PC-9 (cell line): ENCODE data around the gene MEAF6. TPM values are rescaled to one million over a fixed set of nuclear protein-coding genes. Genes with fewer than 3 reads are reported as not detected.

ENCODE experiments used
- BruUV-seq: library from RNA; stranded (reverse); fragments of 400-500 nt; replicated peaks from 2 replicates; lab custom pipeline; 2021; lab: Mats Ljungman, UMichigan
- CTCF ChIA-PET: fragments of 300-600 bp; sonication (Branson Sonifier 250); formaldehyde crosslinking; loops from one replicate; lab custom pipeline; 2022; ENCODE audit warnings: antibody characterized with exemption; lab: Charles Lee
- POLR2A ChIA-PET: fragments of 300-600 bp; sonication (Branson Sonifier 250); formaldehyde crosslinking; loops from one replicate; lab custom pipeline; 2022; ENCODE audit warnings: antibody characterized with exemption; ENCODE audit not compliant: unreplicated experiment; lab: Charles Lee
- DNase-seq, 2 experiments: peaks; one replicate each; pipeline versions ENCODE4 v3.0.0 to v3.0.0-alpha.2; 2015 to 2022; ENCODE audit warnings: mixed read lengths in 1 of 2
- H2AFZ ChIP-seq: fragments of 200-600 bp; sonication (generic); 2 replicates; pipeline ENCODE4 v1.8.1; 2017; ENCODE audit warnings: antibody characterized with exemption
- H3F3A ChIP-seq: fragments of 200-600 bp; sonication (generic); 2 replicates; pipeline ENCODE4 v1.8.1; 2017; ENCODE audit warnings: antibody characterized with exemption, mild to moderate bottlenecking, low read depth; ENCODE audit not compliant: insufficient read depth
- H3K27ac ChIP-seq: fragments of 200-600 bp; sonication (generic); 2 replicates; pipeline ENCODE4 v1.6.1; 2016; ENCODE audit warnings: mixed run types
- H3K27me3 ChIP-seq: fragments of 200-600 bp; sonication (generic); 2 replicates; pipeline ENCODE4 v1.6.1; 2016; ENCODE audit warnings: low read depth, mixed run types; ENCODE audit not compliant: insufficient read depth
- H3K36me3 ChIP-seq: fragments of 200-600 bp; sonication (generic); 2 replicates; pipeline ENCODE4 v1.6.1; 2016; ENCODE audit warnings: low read depth, mixed run types
- H3K4me1 ChIP-seq: fragments of 200-600 bp; sonication (generic); replicated peaks from 2 replicates; pipeline ENCODE4 v1.6.1; 2016; ENCODE audit warnings: mixed run types; ENCODE audit not compliant: insufficient read depth
- H3K4me2 ChIP-seq: fragments of 200-600 bp; sonication (generic); 2 replicates; pipeline ENCODE4 v1.6.1; 2017; ENCODE audit warnings: mixed run types
- H3K4me3 ChIP-seq: fragments of 200-600 bp; sonication (generic); 2 replicates; pipeline ENCODE4 v1.6.1; 2016; ENCODE audit warnings: mixed run types
- H3K79me2 ChIP-seq: fragments of 200-600 bp; sonication (generic); 2 replicates; pipeline ENCODE4 v1.6.1; 2017; ENCODE audit warnings: low read depth, mixed run types
- H3K9me2 ChIP-seq: fragments of 200-600 bp; sonication (generic); 2 replicates; pipeline ENCODE4 v1.8.1; 2017; ENCODE audit warnings: mild to moderate bottlenecking; ENCODE audit not compliant: insufficient read depth
- H3K9me3 ChIP-seq: fragments of 200-600 bp; sonication (generic); 2 replicates; pipeline ENCODE4 v1.8.1; 2016; ENCODE audit warnings: low read depth; ENCODE audit not compliant: insufficient read depth
- H4K20me1 ChIP-seq: fragments of 200-600 bp; sonication (generic); 2 replicates; pipeline ENCODE4 v1.8.1; 2017; ENCODE audit not compliant: insufficient read depth
- EZH2 ChIP-seq: fragments of 200-600 bp; sonication (generic); IDR thresholded peaks from 2 replicates; pipeline ENCODE4 v1.8.0; 2017; ENCODE audit warnings: antibody characterized with exemption, low read depth
- intact Hi-C: fragments of 100-400 bp; cut with micrococcal nuclease; formaldehyde crosslinking; loops from one replicate; pipeline ENCODE4 v1.10.0; 2022; ENCODE audit not compliant: unreplicated experiment
- total RNA-seq: library from RNA; stranded (reverse); gene quantifications from 2 replicates; pipeline ENCODE4 v1.2.3, GENCODE V29; 2021
- TF ChIP-seq, protein P1 (sequence below): fragments of 200-600 bp; sonication (generic); conservative IDR thresholded peaks from 2 replicates; pipeline ENCODE4 v1.6.1; 2017; ENCODE audit warnings: mixed run types, antibody characterized with exemption, mild to moderate bottlenecking, moderate library complexity

MEAF6 gene
- total RNA-seq, 1 experiment from 2014 or later = 72.3 TPM

DNA sequence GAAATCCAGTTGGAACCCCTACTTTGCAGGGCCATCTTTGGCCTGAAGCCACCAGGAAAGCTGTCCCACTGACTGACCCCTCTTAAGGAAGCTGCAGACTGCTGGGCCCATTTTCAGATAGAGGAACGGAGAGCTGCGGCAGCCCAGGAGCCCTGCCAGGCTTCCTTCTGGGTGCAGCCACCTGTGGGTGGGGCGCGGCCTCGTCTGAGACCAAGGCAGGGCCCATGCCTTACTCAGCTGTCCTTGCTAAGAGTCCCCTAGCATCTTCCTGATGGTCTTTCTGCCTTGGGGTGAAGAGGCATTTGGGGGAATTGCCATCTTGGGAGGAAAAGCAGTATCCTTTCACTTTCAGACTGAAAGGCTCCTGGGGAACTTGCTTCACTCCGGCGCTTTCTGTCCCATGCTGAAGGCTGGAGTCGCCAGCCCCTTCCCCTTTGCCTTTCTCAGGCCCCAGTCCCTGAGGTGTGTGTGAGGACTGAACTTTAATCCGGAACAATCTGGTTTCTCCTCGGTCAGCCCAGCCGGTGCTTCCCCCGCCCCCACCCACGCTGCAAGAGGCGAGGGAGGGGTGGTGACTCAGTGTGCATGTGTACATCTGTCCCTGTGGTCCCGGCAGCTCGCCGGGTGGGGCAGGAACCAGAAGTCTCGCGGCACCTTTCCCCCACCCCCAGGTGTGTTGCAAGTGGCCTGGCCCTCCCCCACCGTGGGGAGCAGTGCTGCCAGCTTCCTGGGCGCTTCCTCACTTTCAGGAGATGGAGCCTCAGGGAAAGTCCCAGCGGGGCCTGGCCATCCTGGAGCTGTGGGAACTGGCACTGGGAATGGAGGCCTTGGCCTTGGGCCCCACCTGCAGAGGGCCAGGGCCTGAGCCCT lies 35.1 kb downstream of the MEAF6 start:
- H3K4me1 ChIP-seq = peaks cover 56% of the 10 kb centered on the region
- no peaks in the 10 kb centered on the region; the same call in 1 of the 2 replicates for H4K20me1 ChIP-seq
- H3K4me3 ChIP-seq = peak overlapping the region; percentile 94
- no peaks in the 10 kb centered on the region for H3K27me3 ChIP-seq
- H2AFZ ChIP-seq = no peak overlapping the region
- H3F3A ChIP-seq = peaks cover 71% of the 10 kb centered on the region
- intact Hi-C loops = loop anchor here (1.0 to 10.0 kb wide), 7 partner anchors 55 to 1092 kb away; partner anchors contain the start of genes GNL2, MTF1, SNIP1 and STK40
- DNase-seq = peak; percentile 93 to 98
- peak overlapping the region; percentile 95 for H3K4me2 ChIP-seq
- ChIA-PET CTCF (interaction anchor here (0.6 to 1.6 kb wide), 3 partner anchors 8 to 35 kb away, joined by 3 to 14 read pairs (median 11); no protein-coding TSS in a partner anchor), POLR2A (interaction anchor here (0.5 to 0.7 kb wide), 5 partner anchors 9 to 1093 kb away, joined by 3 to 12 read pairs (median 4); partner anchors contain the start of gene MEAF6)
- peaks cover 46% of the 10 kb centered on the region for H3K36me3 ChIP-seq
- H3K9me2 ChIP-seq = no peaks in the 10 kb centered on the region
- TSS peak; percentile 54 for BruUV-seq
- H3K27ac ChIP-seq = peak overlapping the region; percentile 96
- TF ChIP-seq EZH2 = no peak
- TF ChIP-seq, protein P1, sequence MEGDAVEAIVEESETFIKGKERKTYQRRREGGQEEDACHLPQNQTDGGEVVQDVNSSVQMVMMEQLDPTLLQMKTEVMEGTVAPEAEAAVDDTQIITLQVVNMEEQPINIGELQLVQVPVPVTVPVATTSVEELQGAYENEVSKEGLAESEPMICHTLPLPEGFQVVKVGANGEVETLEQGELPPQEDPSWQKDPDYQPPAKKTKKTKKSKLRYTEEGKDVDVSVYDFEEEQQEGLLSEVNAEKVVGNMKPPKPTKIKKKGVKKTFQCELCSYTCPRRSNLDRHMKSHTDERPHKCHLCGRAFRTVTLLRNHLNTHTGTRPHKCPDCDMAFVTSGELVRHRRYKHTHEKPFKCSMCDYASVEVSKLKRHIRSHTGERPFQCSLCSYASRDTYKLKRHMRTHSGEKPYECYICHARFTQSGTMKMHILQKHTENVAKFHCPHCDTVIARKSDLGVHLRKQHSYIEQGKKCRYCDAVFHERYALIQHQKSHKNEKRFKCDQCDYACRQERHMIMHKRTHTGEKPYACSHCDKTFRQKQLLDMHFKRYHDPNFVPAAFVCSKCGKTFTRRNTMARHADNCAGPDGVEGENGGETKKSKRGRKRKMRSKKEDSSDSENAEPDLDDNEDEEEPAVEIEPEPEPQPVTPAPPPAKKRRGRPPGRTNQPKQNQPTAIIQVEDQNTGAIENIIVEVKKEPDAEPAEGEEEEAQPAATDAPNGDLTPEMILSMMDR = no peak
- no peaks in the 10 kb centered on the region for H3K9me3 ChIP-seq
- peaks cover 72% of the 10 kb centered on the region for H3K79me2 ChIP-seq

DNA sequence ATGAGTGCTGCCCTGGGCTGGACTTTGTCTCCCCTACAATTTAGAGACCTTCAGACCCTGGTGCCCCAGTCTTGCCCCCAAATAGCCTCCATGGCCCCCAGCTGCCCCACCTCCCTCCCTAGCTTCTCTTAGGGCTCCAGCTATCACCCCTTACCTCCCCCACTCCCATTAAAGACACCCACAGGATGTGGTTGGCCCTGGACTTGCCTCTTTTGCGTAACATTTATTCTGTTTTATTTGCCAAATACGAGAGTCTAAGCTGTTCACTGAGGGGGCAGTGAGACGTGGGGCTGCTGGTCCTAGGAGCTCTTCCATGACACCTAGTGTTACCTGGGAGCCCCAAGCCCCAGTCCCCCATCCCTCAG lies 35.7 kb downstream of the MEAF6 start:
- POLR2A ChIA-PET = interaction anchor here (0.6 kb wide), 1 partner anchor 37 kb away, joined by 10 read pairs; no protein-coding TSS in a partner anchor

DNA sequence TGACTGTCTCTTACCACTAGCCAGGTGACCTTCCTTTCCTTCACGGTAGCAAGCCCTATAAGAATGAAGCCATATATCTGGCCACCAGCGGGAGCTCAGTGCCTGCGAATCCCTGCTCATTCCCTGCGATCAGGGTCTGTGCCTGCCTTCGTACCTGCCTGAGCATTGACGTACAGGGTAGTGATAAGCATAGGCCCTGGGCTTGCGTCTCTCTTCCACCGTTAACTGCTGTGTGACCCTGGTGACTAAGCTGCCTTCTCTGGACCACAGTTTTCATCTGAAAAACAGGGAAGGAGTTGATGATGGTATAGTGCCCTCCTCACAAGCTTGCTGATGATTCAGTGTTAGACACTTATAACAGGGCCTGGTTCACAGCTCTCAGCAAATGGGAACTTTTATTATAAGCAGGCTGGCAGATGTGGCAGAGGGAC lies 36.1 kb downstream of the MEAF6 start:
- intact Hi-C loops = loop anchor here (5.0 to 10.0 kb wide), 6 partner anchors 74 to 1091 kb away; partner anchors contain the start of genes GNL2, MTF1, SNIP1 and STK40
- Histone ChIP-seq H3F3A (peaks cover 65% of the 10 kb centered on the region), H3K36me3 (peaks cover 42% of the 10 kb centered on the region), H3K27ac (peak overlapping the region; percentile 96), H3K4me1 (peaks cover 50% of the 10 kb centered on the region), H3K27me3 (no peaks in the 10 kb centered on the region), H3K4me2 (peak overlapping the region; percentile 95), H3K9me3 (no peaks in the 10 kb centered on the region), H2AFZ (no peak overlapping the region), H3K9me2 (no peaks in the 10 kb centered on the region), H3K79me2 (peaks cover 79% of the 10 kb centered on the region), H4K20me1 (no peaks in the 10 kb centered on the region; the same call in 1 of the 2 replicates), H3K4me3 (peak overlapping the region; percentile 94)
- no peak for DNase-seq
- POLR2A ChIA-PET = no interaction called here
- no peak for TF ChIP-seq EZH2
- TF ChIP-seq, protein P1 = no peak
- BruUV-seq = no TSS peak
- CTCF ChIA-PET = interaction anchor here (0.5 to 1.6 kb wide), 4 partner anchors 9 to 124 kb away, joined by 3 to 14 read pairs (median 3); no protein-coding TSS in a partner anchor

More for the DNA sequence above, 35.7 kb downstream of the MEAF6 start:
- H3K4me1 ChIP-seq = peaks cover 50% of the 10 kb centered on the region
- H3K36me3 ChIP-seq = peaks cover 46% of the 10 kb centered on the region
- no TSS peak for BruUV-seq
- no peaks in the 10 kb centered on the region for H3K27me3 ChIP-seq
- peaks cover 65% of the 10 kb centered on the region for H3F3A ChIP-seq
- DNase-seq = no peak
- no peaks in the 10 kb centered on the region for H3K9me2 ChIP-seq
- TF ChIP-seq, protein P1 = no peak
- TF ChIP-seq EZH2 = no peak
- H3K4me3 ChIP-seq = peak overlapping the region; percentile 94
- no peak overlapping the region for H2AFZ ChIP-seq
- intact Hi-C loops = loop anchor here (1.0 to 10.0 kb wide), 7 partner anchors 55 to 1092 kb away; partner anchors contain the start of genes GNL2, MTF1, SNIP1 and STK40
- H4K20me1 ChIP-seq = no peaks in the 10 kb centered on the region; the same call in 1 of the 2 replicates
- peak overlapping the region; percentile 95 for H3K4me2 ChIP-seq
- peaks cover 74% of the 10 kb centered on the region for H3K79me2 ChIP-seq
- H3K9me3 ChIP-seq = no peaks in the 10 kb centered on the region
- CTCF ChIA-PET = interaction anchor here (1.0 to 1.6 kb wide), 2 partner anchors 8 to 20 kb away, joined by 3 to 14 read pairs; no protein-coding TSS in a partner anchor
- peak overlapping the region; percentile 96 for H3K27ac ChIP-seq
